SK-N-SH (cell line): ENCODE results near the gene CCR3. TPM values are rescaled to one million over a fixed set of nuclear protein-coding genes. Genes with fewer than 3 reads are reported as not detected.

Experiments used
- CTCF ChIA-PET: fragments of 300-600, 350-600 bp; formaldehyde crosslinking; extraction: SDS; loops from one replicate; lab custom pipeline; 2021; lab: Yijun Ruan, JAX
- POLR2A ChIA-PET: fragments of 350-600 bp; sonication (Branson Sonifier 250); formaldehyde crosslinking; extraction: SDS; loops from one replicate; lab custom pipeline; 2020; ENCODE audit warnings: antibody characterized with exemption, inconsistent platforms; lab: Yijun Ruan, JAX
- DNase-seq: peaks from one replicate; pipeline ENCODE4 v3.0.0; 2012
- H2AFZ ChIP-seq: fragments of 200-600 bp; sonication (generic); 2 replicates; pipeline ENCODE4 v1.8.1; 2016; ENCODE audit warnings: antibody characterized with exemption, mild to moderate bottlenecking, low read depth
- H3F3A ChIP-seq: fragments of 200-600 bp; sonication (generic); replicated peaks from 2 replicates; pipeline ENCODE3; 2016; ENCODE audit warnings: antibody characterized with exemption, mild to moderate bottlenecking; ENCODE audit not compliant: insufficient read depth
- H3K27ac ChIP-seq, 2 experiments: fragments of 200-500 bp in 1 of 2; fragments of 200-600 bp in 1 of 2; sonication (Bioruptor generic) in 1 of 2; sonication (generic), shearing (Covaris generic) in 1 of 2; 2 replicates each; pipeline versions ENCODE4 v1.5.1 to v1.6.1; 2014 to 2016; ENCODE audit warnings: low read depth in 2 of 2, inconsistent platforms in 1 of 2, low read length in 1 of 2, mild to moderate bottlenecking in 1 of 2, mixed read lengths in 1 of 2
- H3K27me3 ChIP-seq: fragments of 200-600 bp; sonication (generic), shearing (Covaris generic); 2 replicates; pipeline ENCODE4 v1.6.1; 2016; ENCODE audit warnings: mixed run types; ENCODE audit not compliant: insufficient read depth
- H3K36me3 ChIP-seq, 2 experiments: fragments of 200-500 bp in 1 of 2; fragments of 200-600 bp in 1 of 2; sonication (Bioruptor generic) in 1 of 2; sonication (generic) in 1 of 2; replicated peaks in 1 of 2; 2 replicates each; pipeline versions ENCODE3 to v1.5.1; 2014 to 2016; ENCODE audit warnings: low read length in 1 of 2, mild to moderate bottlenecking in 1 of 2; ENCODE audit not compliant: insufficient read depth in 2 of 2, control insufficient read depth in 1 of 2
- H3K4me1 ChIP-seq, 2 experiments: fragments of 200-500 bp in 1 of 2; fragments of 200-600 bp in 1 of 2; sonication (Bioruptor generic) in 1 of 2; sonication (generic), shearing (Covaris generic) in 1 of 2; 2 replicates each; pipeline versions ENCODE4 v1.5.1 to v1.6.1; 2014 to 2016; ENCODE audit warnings: low read depth in 1 of 2, low read length in 1 of 2, mixed run types in 1 of 2; ENCODE audit not compliant: insufficient read depth in 2 of 2, control insufficient read depth in 1 of 2
- H3K4me2 ChIP-seq: fragments of 200-600 bp; sonication (generic), shearing (Covaris generic); 2 replicates; pipeline ENCODE4 v1.6.1; 2017; ENCODE audit warnings: mixed run types
- H3K4me3 ChIP-seq, 2 experiments: fragments of 200-500 bp in 1 of 2; fragments of 200-600 bp in 1 of 2; sonication (Bioruptor generic) in 1 of 2; sonication (generic), shearing (Covaris generic) in 1 of 2; 2 replicates each; pipeline versions ENCODE4 v1.5.1 to v1.8.1; 2014 to 2016; ENCODE audit warnings: low read depth in 2 of 2, inconsistent platforms in 1 of 2, low read length in 1 of 2, mild to moderate bottlenecking in 1 of 2, mixed read lengths in 1 of 2, moderate library complexity in 1 of 2
- H3K79me2 ChIP-seq: fragments of 200-600 bp; sonication (generic); 2 replicates; pipeline ENCODE4 v1.8.1; 2017; ENCODE audit warnings: mild to moderate bottlenecking; ENCODE audit not compliant: insufficient read depth
- H3K9ac ChIP-seq: fragments of 200-600 bp; sonication (generic); 2 replicates; pipeline ENCODE4 v1.6.1; 2017; ENCODE audit warnings: mixed run types
- H3K9me2 ChIP-seq: fragments of 200-600 bp; sonication (generic); 2 replicates; pipeline ENCODE4 v1.6.1; 2017; ENCODE audit warnings: mixed run types
- H3K9me3 ChIP-seq: fragments of 200-600 bp; sonication (generic); 2 replicates; pipeline ENCODE4 v1.6.1; 2017; ENCODE audit warnings: mixed run types, mild to moderate bottlenecking, moderate library complexity
- H4K20me1 ChIP-seq: fragments of 200-600 bp; sonication (generic); 2 replicates; pipeline ENCODE4 v1.6.1; 2017; ENCODE audit warnings: mild to moderate bottlenecking, mixed run types; ENCODE audit not compliant: insufficient read depth
- ELF1 ChIP-seq: IDR thresholded peaks from 2 replicates; pipeline ENCODE4 v1.4.0; 2012
- EP300 ChIP-seq, 2 experiments: IDR thresholded peaks; 2 replicates each; pipeline versions ENCODE4 v1.4.0 to v1.6.1; 2012; ENCODE audit warnings: borderline replicate concordance in 1 of 2, low read depth in 1 of 2, low read length in 1 of 2
- FOSL2 ChIP-seq: IDR thresholded peaks from 2 replicates; pipeline ENCODE4 v1.4.0; 2012; ENCODE audit warnings: low read depth, mild to moderate bottlenecking, moderate library complexity, borderline replicate concordance
- FOXJ3 ChIP-seq: sonication (generic); formaldehyde crosslinking; IDR thresholded peaks from 2 replicates; pipeline ENCODE4 v1.5.1; 2020; ENCODE audit warnings: mild to moderate bottlenecking, missing genetic modification reagents
- GABPA ChIP-seq: IDR thresholded peaks from 2 replicates; pipeline ENCODE4 v1.4.0; 2012; ENCODE audit warnings: low read depth, mild to moderate bottlenecking
- NFIC ChIP-seq: IDR thresholded peaks from 2 replicates; pipeline ENCODE4 v1.4.0; 2012; ENCODE audit warnings: borderline replicate concordance
- NRF1 ChIP-seq: IDR thresholded peaks from 2 replicates; pipeline ENCODE4 v1.6.1; 2012; ENCODE audit warnings: low read depth, mild to moderate bottlenecking, low read length
- PBX3 ChIP-seq: IDR thresholded peaks from 2 replicates; pipeline ENCODE4; 2012
- POLR2AphosphoS5 ChIP-seq: IDR thresholded peaks from 2 replicates; pipeline ENCODE4 v1.6.1; 2012; ENCODE audit warnings: low read depth, low read length
- RCOR1 ChIP-seq: fragments of 150-350 bp; IDR thresholded peaks from 2 replicates; pipeline ENCODE4 v1.6.1; 2017; ENCODE audit warnings: antibody characterized with exemption, low read length
- RFX5 ChIP-seq: IDR thresholded peaks from 2 replicates; pipeline ENCODE4 v1.6.1; 2012; ENCODE audit warnings: mild to moderate bottlenecking, improper control_type of control experiment, low read length
- RXRA ChIP-seq: IDR thresholded peaks from 2 replicates; pipeline ENCODE4 v1.4.0; 2012; ENCODE audit warnings: low read depth, mild to moderate bottlenecking, borderline replicate concordance
- SIN3A ChIP-seq: IDR thresholded peaks from 2 replicates; pipeline ENCODE4 v1.6.1; 2012; ENCODE audit warnings: low read depth, mild to moderate bottlenecking, low read length, moderate library complexity, borderline replicate concordance
- SMC3 ChIP-seq: IDR thresholded peaks from 2 replicates; pipeline ENCODE4 v1.6.1; 2012; ENCODE audit warnings: low read depth, low read length, improper control_type of control experiment
- TAF1 ChIP-seq: IDR thresholded peaks from 2 replicates; pipeline ENCODE4 v1.6.1; 2012; ENCODE audit warnings: low read depth, mild to moderate bottlenecking, low read length, moderate library complexity, borderline replicate concordance
- TCF12 ChIP-seq: IDR thresholded peaks from 2 replicates; pipeline ENCODE4 v1.4.0; 2012
- TEAD4 ChIP-seq: IDR thresholded peaks from 2 replicates; pipeline ENCODE4 v1.4.0; 2012; ENCODE audit warnings: mild to moderate bottlenecking, borderline replicate concordance; ENCODE audit not compliant: insufficient read depth
- USF1 ChIP-seq: IDR thresholded peaks from 2 replicates; pipeline ENCODE4 v1.4.0; 2012; ENCODE audit warnings: low read depth, borderline replicate concordance
- USF2 ChIP-seq: fragments of 150-350 bp; IDR thresholded peaks from 2 replicates; pipeline ENCODE4 v1.6.1; 2017; ENCODE audit warnings: antibody characterized with exemption, low read length, low read depth, borderline replicate concordance
- ZBTB33 ChIP-seq: IDR thresholded peaks from 2 replicates; pipeline ENCODE4 v1.4.0; 2012; ENCODE audit warnings: low read depth, borderline replicate concordance
- whole genome bisulfite sequencing: methylation state at CpG from one replicate; pipeline ENCODE4 v1.1.6; 2017; ENCODE audit warnings: low lambda C conversion rate; 5-methylcytosine and 5-hydroxymethylcytosine counted together
- polyA plus RNA-seq, 3 experiments: library from polyadenylated mRNA; depleted of rRNA; stranded (reverse); fragments of >200 nt; gene quantifications; 2 replicates each; pipeline ENCODE4 v1.2.3, GENCODE V29; 2012

Gene CCR3
- polyA plus RNA-seq, 1 of the 3 experiments (the other 2 are of a cell fraction): not detected

- no peak for TF ChIP-seq USF2
- TF ChIP-seq TCF12: no peak
- TF ChIP-seq NRF1: no peak
These were observed 32.4 kb upstream of the CCR3 start (continued) for GRCh38 chr3:46209746-46210470.

GRCh38 chr3:46212101-46212500 is 30.2 kb upstream of the CCR3 start:
- no peaks in the 10 kb centered on the region for H3K79me2 ChIP-seq
- H3K4me1 ChIP-seq: no peaks in the 10 kb centered on the region
- H3K4me2 ChIP-seq: no peak overlapping the region
- ChIA-PET POLR2A (no interaction called here), CTCF (no interaction called here)
- no peak overlapping the region for H2AFZ ChIP-seq
- H3K27me3 ChIP-seq: no peaks in the 10 kb centered on the region; the same call in 1 of the 2 replicates
- no peak overlapping the region for H3K9ac ChIP-seq
- DNase-seq: no peak
- H3K36me3 ChIP-seq: no peaks in the 10 kb centered on the region
- H4K20me1 ChIP-seq: no peaks in the 10 kb centered on the region
- WGBS: 4% methylated on average over 6 of the region's 6 CpGs
- H3K4me3 ChIP-seq: no peak overlapping the region
- no peak overlapping the region for H3K27ac ChIP-seq
- H3K9me2 ChIP-seq: no peaks in the 10 kb centered on the region
- H3K9me3 ChIP-seq: no peaks in the 10 kb centered on the region
- H3F3A ChIP-seq: no peaks in the 10 kb centered on the region
- TF ChIP-seq FOXJ3 (CRISPR knock-in tag): no peak
- TF ChIP-seq GABPA: no peak
- TF ChIP-seq RCOR1: no peak
- no peak for TF ChIP-seq TAF1
- no peak for TF ChIP-seq RXRA
- TF ChIP-seq TEAD4: no peak
- TF ChIP-seq FOSL2: no peak
- no peak for TF ChIP-seq EP300 (IDR thresholded peaks at IDR 0.05; ENCODE audit: borderline replicate concordance in 1 of 2, low read depth in 1 of 2, low read length in 1 of 2)

- no peaks in the 10 kb centered on the region for H3F3A ChIP-seq
- no peaks in the 10 kb centered on the region; the same call in 1 of the 2 replicates for H3K27me3 ChIP-seq
- no peaks in the 10 kb centered on the region for H3K9me2 ChIP-seq
- CTCF ChIA-PET: interaction anchor here (1.1 to 1.2 kb wide), 2 partner anchors 165 to 274 kb away, joined by 3 to 4 read pairs; no protein-coding TSS in a partner anchor
- H3K4me1 ChIP-seq: no peaks in the 10 kb centered on the region
- H4K20me1 ChIP-seq: no peaks in the 10 kb centered on the region
- no peak overlapping the region for H3K9ac ChIP-seq
- DNase-seq: no peak
- TF ChIP-seq ZBTB33 (no peak), TAF1 (no peak), SIN3A (no peak), ELF1 (no peak), PBX3 (no peak), TCF12 (no peak), RXRA (no peak), FOXJ3 (CRISPR knock-in tag) (no peak), USF1 (no peak), POLR2AphosphoS5 (no peak), RFX5 (no peak), NFIC (no peak), SMC3 (no peak)
- WGBS: 5% methylated on average over 4 of the region's 4 CpGs
- POLR2A ChIA-PET: no interaction called here
- no peak overlapping the region for H3K4me3 ChIP-seq
- H3K79me2 ChIP-seq: no peaks in the 10 kb centered on the region
- H3K27ac ChIP-seq: no peak overlapping the region
- no peak overlapping the region for H2AFZ ChIP-seq
- H3K9me3 ChIP-seq: no peaks in the 10 kb centered on the region
- H3K4me2 ChIP-seq: no peak overlapping the region
- no peaks in the 10 kb centered on the region for H3K36me3 ChIP-seq
These were observed 29.1 kb upstream of the CCR3 start for GRCh38 chr3:46213201-46213600.
